Measurements from ENCODE around the gene PMM2. TPM values are rescaled to one million over a fixed set of nuclear protein-coding genes. Genes with fewer than 3 reads are reported as not detected.
"Not testable (repeated sequence)": the region's sequence is repeated elsewhere in the genome, so short reads cannot be mapped to it uniquely, and the experiment has no call there.

Gene PMM2
- 57.4 and 61.1 TPM in 2 replicates for total RNA-seq

DNA sequence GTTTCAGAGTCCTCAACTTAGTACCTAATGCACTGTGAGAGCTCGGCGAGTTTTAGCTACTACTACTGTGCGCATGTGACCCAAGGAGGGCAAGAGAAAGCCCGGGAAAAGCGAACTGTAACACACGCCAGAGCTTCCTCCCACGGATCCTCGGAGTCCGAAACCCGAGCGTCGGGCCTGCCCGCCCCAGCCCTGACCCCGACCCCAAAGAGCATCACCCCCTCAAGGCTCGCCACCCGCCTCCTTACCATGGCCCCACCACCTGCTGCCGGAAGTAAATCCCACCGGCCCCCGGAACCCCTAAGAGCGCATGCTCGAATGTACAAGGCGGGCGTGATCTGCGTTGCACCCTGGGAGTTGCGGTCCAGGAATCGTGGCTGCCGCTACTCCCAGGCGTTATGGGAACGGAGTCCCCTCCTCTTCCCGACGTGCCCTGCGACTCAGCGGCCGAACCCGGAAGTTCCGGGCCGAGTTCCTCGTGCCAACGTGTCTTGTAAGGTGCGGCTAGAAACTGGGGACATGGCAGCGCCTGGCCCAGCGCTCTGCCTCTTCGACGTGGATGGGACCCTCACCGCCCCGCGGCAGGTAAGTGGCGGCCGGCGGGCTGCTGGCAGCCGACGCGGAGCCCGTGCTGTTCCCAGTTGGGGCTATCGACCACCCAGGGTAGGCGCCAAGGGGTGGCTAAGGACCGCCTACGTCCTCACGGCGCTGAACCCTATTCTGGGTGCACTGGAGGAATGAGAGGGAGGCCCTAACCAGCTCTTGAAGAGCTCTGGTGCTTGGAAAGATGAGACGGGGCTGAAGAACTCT lies at the start of gene PMM2, which contains the start of gene TMEM186:
Gene PMM2, plus strand, starts transcription at position 476 of the 810 bp plus-strand sequence. Its CDS starts 44 bp downstream, at position 520.
Gene TMEM186, minus strand, starts transcription at position 276 of the 810 bp plus-strand sequence. Its CDS starts 25 bp downstream, at position 251.
- DNase-seq (peak; percentile 91), ATAC-seq (ENCODE audit: low read depth) (peak; percentile 96)
- Mint-ChIP-seq H3K27me3 (no peaks in the 10 kb centered on the region), H3K9me3 (no peaks in the 10 kb centered on the region), H3K36me3 (ENCODE audit: low read depth) (peaks cover 26% of the 10 kb centered on the region), H3K4me1 (peaks cover 36% of the 10 kb centered on the region), H3K4me3 (peak within 1 kb of the TSS; percentile 98), H3K27ac (peak within 1 kb of the TSS; percentile 87)
- POLR2A ChIA-PET = interaction anchor here (0.5 to 2.5 kb wide), 13 partner anchors 59 to 337 kb away, joined by 3 to 28 read pairs (median 4); partner anchors contain the start of genes ABAT, CARHSP1, HAPSTR1 and METTL22
- TF ChIP-seq CTCF (IDR thresholded peaks at IDR 0.05) = no peak
- intact Hi-C loops (cut with micrococcal nuclease) = loop anchor here (1.0 to 5.0 kb wide), 10 partner anchors 72 to 340 kb away; partner anchors contain the start of genes ABAT, CARHSP1, HAPSTR1 and METTL22
- CTCF ChIA-PET = interaction anchor here (0.7 to 1.9 kb wide), 3 partner anchors 83 to 338 kb away, joined by 3 to 8 read pairs (median 5); no protein-coding TSS in a partner anchor

- intact Hi-C loops (cut with micrococcal nuclease); ATAC-seq (ENCODE audit: low read depth); H3K4me1 Mint-ChIP-seq; DNase-seq; H3K4me3 Mint-ChIP-seq; H3K9me3 Mint-ChIP-seq; CTCF ChIA-PET; H3K27ac Mint-ChIP-seq; H3K27me3 Mint-ChIP-seq; POLR2A ChIA-PET: not testable (repeated sequence)
- peaks cover 27% of the 10 kb centered on the region for H3K36me3 Mint-ChIP-seq (ENCODE audit: low read depth)
Measured at GRCh38 chr16:8748944-8749343, 48.7 kb upstream of the PMM2 start.

DNA sequence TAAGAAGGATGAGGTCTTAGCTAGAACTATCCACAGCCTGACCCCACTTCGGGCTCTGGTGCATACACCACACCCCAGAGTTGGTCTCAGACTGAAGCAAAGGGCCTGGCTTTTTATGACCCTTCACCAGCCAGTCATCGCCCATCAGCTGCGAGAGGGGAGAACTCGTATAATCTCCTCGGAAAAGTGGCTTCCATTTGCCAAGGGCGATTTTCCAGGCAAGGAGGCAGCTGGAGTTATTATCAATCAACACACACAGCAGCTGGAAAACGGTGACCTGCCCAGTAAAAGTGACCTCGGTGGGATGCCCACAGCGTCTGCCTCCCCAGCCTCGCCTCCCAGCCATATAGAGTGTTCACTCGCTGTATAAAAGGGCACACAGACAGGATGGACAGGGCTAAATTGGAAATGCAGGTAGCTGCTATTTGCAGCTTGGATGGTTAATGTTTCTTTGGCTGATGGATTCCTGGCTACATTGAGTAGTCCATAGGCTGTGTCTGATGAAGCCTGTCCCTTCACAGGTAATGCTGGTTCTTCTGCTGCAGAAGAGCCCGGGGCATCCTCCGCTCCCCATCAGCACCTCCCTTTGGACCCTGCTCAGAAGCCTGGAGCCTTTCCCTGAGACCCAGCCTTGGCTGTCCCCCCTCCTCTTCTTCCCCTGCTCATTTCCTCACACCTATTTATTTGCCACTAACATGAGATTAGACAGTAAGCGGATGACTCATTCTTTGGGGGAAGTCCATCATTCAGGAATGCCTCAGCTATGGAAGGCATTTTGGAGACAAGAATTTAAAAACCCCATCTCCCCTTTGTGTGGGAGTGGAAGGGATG lies 45.9 kb upstream of the PMM2 start:
- Mint-ChIP-seq H3K4me3 (no peak overlapping the region), H3K36me3 (ENCODE audit: low read depth) (peaks cover 35% of the 10 kb centered on the region), H3K27ac (no peak overlapping the region), H3K4me1 (no peaks in the 10 kb centered on the region), H3K9me3 (no peaks in the 10 kb centered on the region), H3K27me3 (no peaks in the 10 kb centered on the region)
- intact Hi-C loops (cut with micrococcal nuclease) = no loop called here
- ChIA-PET CTCF (no interaction called here), POLR2A (no interaction called here)
- DNase-seq (no peak), ATAC-seq (ENCODE audit: low read depth) (no peak)
- TF ChIP-seq CTCF (IDR thresholded peaks at IDR 0.05) = no peak

- ChIA-PET CTCF (no interaction called here), POLR2A (no interaction called here)
- no peaks in the 10 kb centered on the region for H3K4me1 Mint-ChIP-seq
- no peaks in the 10 kb centered on the region for H3K9me3 Mint-ChIP-seq
- no peak for TF ChIP-seq CTCF (IDR thresholded peaks at IDR 0.05)
- H3K4me3 Mint-ChIP-seq = no peak overlapping the region
- intact Hi-C loops (cut with micrococcal nuclease) = no loop called here
- H3K27ac Mint-ChIP-seq = no peak overlapping the region
- DNase-seq (no peak), ATAC-seq (ENCODE audit: low read depth) (no peak)
- H3K27me3 Mint-ChIP-seq = no peaks in the 10 kb centered on the region
- H3K36me3 Mint-ChIP-seq (ENCODE audit: low read depth) = peaks cover 39% of the 10 kb centered on the region
Measured at GRCh38 chr16:8752706-8753105, 44.9 kb upstream of the PMM2 start.

DNA sequence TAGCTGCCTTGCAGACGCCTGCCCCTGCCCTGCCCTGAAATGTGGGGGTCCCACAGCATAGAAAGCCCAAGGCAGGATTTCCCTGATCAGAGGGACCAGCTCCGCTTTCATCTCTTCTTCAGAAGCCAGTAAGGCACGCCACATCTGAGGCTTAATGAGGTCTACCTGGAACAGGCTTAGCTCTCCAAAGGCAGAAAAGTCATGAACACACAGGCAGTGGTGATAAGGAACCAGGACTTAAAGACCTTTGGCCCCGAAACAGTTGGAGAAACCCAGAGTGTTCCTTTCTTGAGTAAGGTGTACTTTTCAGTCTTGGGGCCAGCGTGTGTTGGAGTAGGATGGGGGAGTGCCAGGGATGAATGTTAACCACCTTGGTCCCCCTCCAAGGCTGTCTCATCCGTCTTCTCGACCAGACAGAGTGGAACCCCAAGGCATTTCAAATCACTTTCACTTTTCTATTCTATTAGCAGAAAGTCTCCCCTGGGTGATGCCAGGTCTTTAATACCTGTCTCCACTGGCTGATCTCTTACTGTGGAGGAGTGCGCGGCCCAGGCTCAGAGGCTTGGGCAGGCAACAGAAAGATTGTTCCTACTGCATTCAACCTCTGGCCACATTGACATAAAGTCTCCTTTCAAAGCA lies 44.1 kb upstream of the PMM2 start:
- Mint-ChIP-seq H3K27me3 (no peaks in the 10 kb centered on the region), H3K9me3 (no peaks in the 10 kb centered on the region), H3K4me1 (no peaks in the 10 kb centered on the region), H3K36me3 (ENCODE audit: low read depth) (peaks cover 45% of the 10 kb centered on the region), H3K27ac (no peak overlapping the region), H3K4me3 (no peak overlapping the region)
- POLR2A ChIA-PET = no interaction called here
- ATAC-seq (ENCODE audit: low read depth) (no peak), DNase-seq (no peak)
- CTCF ChIA-PET = no interaction called here
- intact Hi-C loops (cut with micrococcal nuclease) = no loop called here
- TF ChIP-seq CTCF (IDR thresholded peaks at IDR 0.05) = no peak
